ENCODE results near the gene UNC13A. TPM values are rescaled to one million over a fixed set of nuclear protein-coding genes. Genes with fewer than 3 reads are reported as not detected.

Gene UNC13A
- total and polyA plus RNA-seq, 2 of the 13 experiments (the other 11 are each of a cell fraction or from before 2014, with no cell fraction given), result 0.11 to 0.45 TPM

- TF ChIP-seq ZHX1 (CRISPR knock-in tag; IDR thresholded peaks at IDR 0.05; ENCODE audit: low read depth) (peak; percentile 92), RXRB (CRISPR knock-in tag; IDR thresholded peaks at IDR 0.05; ENCODE audit: borderline replicate concordance) (peak; percentile 70; the same call in 1 of the 2 replicates), JUNB (CRISPR knock-in tag; IDR thresholded peaks at IDR 0.05; ENCODE audit: borderline replicate concordance) (peak; percentile 88), SALL2 (CRISPR knock-in tag; IDR thresholded peaks at IDR 0.05) (peak; percentile 100), HDAC6 (IDR thresholded peaks at IDR 0.05; ENCODE audit: low read depth, low read length) (no peak), ESRRA (CRISPR knock-in tag; IDR thresholded peaks at IDR 0.05; ENCODE audit: low read depth) (peak; percentile 85; the same call in 1 of the 2 replicates), ZNF615 (CRISPR knock-in tag; IDR thresholded peaks at IDR 0.05; ENCODE audit: borderline replicate concordance) (no peak; the same call in 1 of the 2 replicates), ZNF75D (CRISPR knock-in tag; IDR thresholded peaks at IDR 0.05; ENCODE audit: borderline replicate concordance) (peak; percentile 60; the same call in 1 of the 2 replicates), RNF2 (conservative IDR thresholded peaks at IDR 0.05; ENCODE audit: low read depth) (peak; percentile 99), ZNF121 (CRISPR knock-in tag; IDR thresholded peaks at IDR 0.05) (peak; percentile 86; the same call in 1 of the 2 replicates), GRHL1 (CRISPR knock-in tag; conservative IDR thresholded peaks at IDR 0.05) (0 out of 2 replicates have a peak, but pooled peaks have one; percentile 16), POLR2AphosphoS5 (IDR thresholded peaks at IDR 0.05; ENCODE audit: low read depth, low read length) (peak; percentile 57; the same call in 1 of the 2 replicates), TEAD3 (CRISPR knock-in tag; optimal IDR thresholded peaks at IDR 0.05; ENCODE audit: borderline replicate concordance) (peak; percentile 78), HOXD1 (CRISPR knock-in tag; IDR thresholded peaks at IDR 0.05) (peak; percentile 98), KDM2A (CRISPR knock-in tag; IDR thresholded peaks at IDR 0.05; ENCODE audit: borderline replicate concordance, low read depth) (peak; percentile 87), ZNF773 (CRISPR knock-in tag; IDR thresholded peaks at IDR 0.05; ENCODE audit: borderline replicate concordance) (peak; percentile 98), PREB (CRISPR knock-in tag; IDR thresholded peaks at IDR 0.05) (peak; percentile 98; the same call in 1 of the 2 replicates), NR2F2 (IDR thresholded peaks at IDR 0.05; ENCODE audit: borderline replicate concordance, low read depth) (no peak; the same call in 1 of the 2 replicates), ZNF225 (CRISPR knock-in tag; IDR thresholded peaks at IDR 0.05) (peak; percentile 98), RFXANK (CRISPR knock-in tag; IDR thresholded peaks at IDR 0.05) (peak; percentile 79; the same call in 1 of the 2 replicates), REL (CRISPR knock-in tag; conservative IDR thresholded peaks at IDR 0.05) (peak; percentile 99), GZF1 (CRISPR knock-in tag; IDR thresholded peaks at IDR 0.05) (peak; percentile 52; the same call in 1 of the 2 replicates), MXD4 (CRISPR knock-in tag; IDR thresholded peaks at IDR 0.05) (peak; percentile 96)
These were observed 82.2 kb downstream of the UNC13A start (continued) for GRCh38 chr19:17605761-17606589.

Data from HepG2 (cell line).